ENCODE results near the gene RGS12. TPM values are rescaled to one million over a fixed set of nuclear protein-coding genes. Genes with fewer than 3 reads are reported as not detected.

The RGS12 gene
- total RNA-seq, 1 experiment from 2014 or later, result 4.7 TPM

DNA sequence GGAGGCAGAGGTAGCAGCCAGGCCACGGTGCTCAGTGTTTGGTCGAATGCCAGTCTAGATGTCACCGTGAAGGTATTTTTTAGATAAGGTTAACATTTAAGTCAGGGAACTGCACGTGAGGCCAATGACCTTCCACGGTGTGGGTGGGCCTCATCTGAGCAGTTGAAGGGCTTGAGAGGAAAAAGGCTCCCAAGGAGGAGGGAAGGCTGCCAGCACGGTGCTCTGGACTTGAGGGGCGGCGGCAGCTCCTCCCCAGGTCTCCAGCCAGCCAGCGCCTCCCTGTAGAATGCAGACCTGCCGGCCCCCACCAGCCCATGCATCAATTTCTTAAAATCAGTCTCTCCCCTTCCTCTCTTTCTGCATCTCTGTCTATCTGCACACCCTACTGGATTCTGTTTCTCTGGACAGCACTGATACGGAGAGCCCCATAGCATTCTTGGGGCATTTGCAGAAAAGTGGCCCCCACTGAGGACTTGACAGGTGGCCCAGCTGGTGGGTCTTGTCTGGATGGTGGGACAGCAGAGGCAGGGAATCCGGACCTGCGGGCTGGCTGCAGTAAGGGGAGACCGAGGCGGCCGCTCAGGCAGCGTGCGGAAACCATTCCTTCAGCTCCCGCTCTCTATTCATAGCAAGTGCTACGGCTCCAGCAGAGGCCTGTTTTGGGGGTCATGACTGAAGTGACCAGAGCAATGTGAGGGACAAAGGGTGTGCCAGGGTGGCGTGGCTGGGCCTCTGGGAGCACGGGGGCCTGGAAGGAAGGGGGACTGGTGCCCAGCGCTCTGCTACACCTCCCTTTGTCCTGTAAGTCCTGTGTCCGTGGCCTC is 7.9 kb upstream of the RGS12 start:
- Histone ChIP-seq H3K27me3 (ENCODE audit: low read length) (no peaks in the 10 kb centered on the region), H3K79me2 (ENCODE audit: low read length) (no peaks in the 10 kb centered on the region), H3K4me3 (ENCODE audit: low read length) (no peak overlapping the region), H3K36me3 (ENCODE audit: insufficient read depth, low read length) (peaks cover 3% of the 10 kb centered on the region; the same call in 1 of the 2 replicates), H3K4me1 (ENCODE audit: low read length) (peaks cover 10% of the 10 kb centered on the region), H3K9me3 (ENCODE audit: low read length) (peaks cover 2% of the 10 kb centered on the region; the same call in 1 of the 2 replicates), H3K4me2 (ENCODE audit: low read depth, low read length, poor library complexity, severe bottlenecking) (no peak overlapping the region), H4K20me1 (ENCODE audit: insufficient read depth, low read depth, low read length) (no peaks in the 10 kb centered on the region), H2AFZ (ENCODE audit: low read length) (no peak overlapping the region), H3K27ac (ENCODE audit: low read length) (no peak overlapping the region), H3K9ac (ENCODE audit: low read length) (no peak overlapping the region), H3K9me2 (replicated peaks; ENCODE audit: insufficient read depth, low read length) (no peaks in the 10 kb centered on the region)
- no peak for DNase-seq

DNA sequence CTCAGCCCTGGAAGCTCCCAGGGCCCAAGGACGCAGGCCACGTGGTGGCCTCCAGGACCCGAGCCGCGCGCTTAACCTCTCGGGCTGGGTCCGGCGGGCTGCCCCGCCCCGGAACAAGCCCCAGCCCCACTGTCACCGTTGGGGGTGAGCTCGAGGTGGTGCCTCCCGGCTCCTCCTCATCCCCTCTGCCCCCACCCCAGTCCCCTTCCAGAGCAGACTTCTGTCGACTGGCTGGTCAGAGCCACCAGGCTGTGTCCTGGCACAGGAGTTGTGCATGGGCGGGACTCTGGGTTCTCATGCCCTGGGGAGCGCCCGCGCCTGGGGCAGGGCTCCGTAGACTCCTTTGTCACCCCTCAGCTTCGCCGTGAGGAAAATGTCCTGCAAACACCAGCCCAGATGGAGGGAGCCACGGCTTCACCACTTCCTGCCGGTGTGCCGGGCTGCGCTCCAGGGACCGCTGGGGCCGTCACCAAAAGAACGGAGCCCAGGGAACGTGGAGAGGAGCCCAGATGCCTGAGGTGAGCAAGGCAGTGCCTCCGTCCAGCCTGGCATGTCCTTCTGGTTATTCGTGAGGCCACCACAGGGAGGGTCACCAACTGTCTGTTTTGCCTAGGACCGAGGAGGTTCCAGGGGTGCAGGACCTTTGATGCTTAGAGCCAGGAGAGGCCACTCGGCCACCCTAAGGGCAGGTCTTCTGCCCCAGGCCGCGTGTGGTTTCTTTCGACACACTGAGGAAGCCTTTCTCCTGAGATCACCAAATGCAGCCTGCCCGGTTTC is 7.1 kb upstream of the RGS12 start:
- Histone ChIP-seq H3K27ac (ENCODE audit: low read length) (no peak overlapping the region), H3K4me1 (ENCODE audit: low read length) (peaks cover 10% of the 10 kb centered on the region), H3K79me2 (ENCODE audit: low read length) (no peaks in the 10 kb centered on the region), H2AFZ (ENCODE audit: low read length) (no peak overlapping the region), H4K20me1 (ENCODE audit: insufficient read depth, low read depth, low read length) (no peaks in the 10 kb centered on the region), H3K27me3 (ENCODE audit: low read length) (no peaks in the 10 kb centered on the region), H3K36me3 (ENCODE audit: insufficient read depth, low read length) (no peaks in the 10 kb centered on the region; the same call in 1 of the 2 replicates), H3K4me3 (ENCODE audit: low read length) (no peak overlapping the region), H3K9me2 (replicated peaks; ENCODE audit: insufficient read depth, low read length) (no peaks in the 10 kb centered on the region), H3K9me3 (ENCODE audit: low read length) (peaks cover 2% of the 10 kb centered on the region; the same call in 1 of the 2 replicates), H3K4me2 (ENCODE audit: low read depth, low read length, poor library complexity, severe bottlenecking) (no peak overlapping the region), H3K9ac (ENCODE audit: low read length) (peak overlapping the region; percentile 32; the same call in 1 of the 2 replicates)
- no peak for DNase-seq

DNA sequence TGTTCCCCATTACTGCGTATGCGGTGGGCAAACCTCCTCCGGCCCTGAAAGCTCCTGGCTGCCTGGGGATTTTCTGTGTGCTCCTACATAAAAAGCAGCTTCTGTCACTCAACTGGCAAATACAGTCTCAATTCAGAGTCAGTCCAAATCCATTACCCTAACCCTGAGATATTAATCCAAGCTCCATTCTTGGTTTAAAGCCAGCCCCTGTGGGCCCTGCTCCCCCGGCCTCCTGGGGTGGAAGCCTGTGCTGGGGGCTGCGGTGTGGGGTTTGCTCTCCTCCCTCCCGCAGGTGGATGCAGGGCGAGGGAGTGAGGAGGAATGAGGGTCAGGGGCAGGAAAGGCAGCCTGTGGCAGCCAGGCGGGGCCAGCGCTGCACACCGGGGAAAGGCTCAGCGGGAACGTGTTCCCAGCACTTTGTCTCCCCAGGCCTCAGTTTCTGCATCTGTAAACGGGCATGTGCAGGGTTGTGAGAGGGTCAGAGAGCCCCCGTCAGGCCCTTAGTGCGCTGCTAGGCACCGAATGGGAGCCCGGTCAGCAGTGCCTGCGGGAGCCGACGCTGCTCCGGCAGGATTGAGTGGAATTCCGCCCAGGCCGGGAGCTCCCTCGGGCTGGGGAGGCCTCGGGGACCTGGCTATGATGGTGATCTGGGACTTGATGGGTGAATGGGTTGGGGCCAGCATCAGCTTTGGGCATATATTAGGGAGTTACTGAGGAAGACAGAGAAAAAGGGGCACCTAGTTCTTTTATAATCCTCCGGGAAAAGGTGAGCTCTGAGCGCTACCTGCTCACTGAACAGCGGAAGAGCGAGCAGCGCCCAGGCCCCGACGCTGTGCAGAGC is 6.3 kb upstream of the RGS12 start:
- H3K9ac ChIP-seq (ENCODE audit: low read length), result peak overlapping the region; percentile 32; the same call in 1 of the 2 replicates
- peak; percentile 67 for DNase-seq
- peaks cover 12% of the 10 kb centered on the region for H3K4me1 ChIP-seq (ENCODE audit: low read length)
- H3K4me3 ChIP-seq (ENCODE audit: low read length), result no peak overlapping the region
- H4K20me1 ChIP-seq (ENCODE audit: insufficient read depth, low read depth, low read length), result no peaks in the 10 kb centered on the region
- no peaks in the 10 kb centered on the region for H3K9me2 ChIP-seq (replicated peaks; ENCODE audit: insufficient read depth, low read length)
- H3K4me2 ChIP-seq (ENCODE audit: low read depth, low read length, poor library complexity, severe bottlenecking), result no peak overlapping the region
- no peaks in the 10 kb centered on the region for H3K79me2 ChIP-seq (ENCODE audit: low read length)
- no peaks in the 10 kb centered on the region; the same call in 1 of the 2 replicates for H3K36me3 ChIP-seq (ENCODE audit: insufficient read depth, low read length)
- no peak overlapping the region for H3K27ac ChIP-seq (ENCODE audit: low read length)
- no peaks in the 10 kb centered on the region for H3K27me3 ChIP-seq (ENCODE audit: low read length)
- no peak overlapping the region for H2AFZ ChIP-seq (ENCODE audit: low read length)
- H3K9me3 ChIP-seq (ENCODE audit: low read length), result no peaks in the 10 kb centered on the region; the same call in 1 of the 2 replicates

DNA sequence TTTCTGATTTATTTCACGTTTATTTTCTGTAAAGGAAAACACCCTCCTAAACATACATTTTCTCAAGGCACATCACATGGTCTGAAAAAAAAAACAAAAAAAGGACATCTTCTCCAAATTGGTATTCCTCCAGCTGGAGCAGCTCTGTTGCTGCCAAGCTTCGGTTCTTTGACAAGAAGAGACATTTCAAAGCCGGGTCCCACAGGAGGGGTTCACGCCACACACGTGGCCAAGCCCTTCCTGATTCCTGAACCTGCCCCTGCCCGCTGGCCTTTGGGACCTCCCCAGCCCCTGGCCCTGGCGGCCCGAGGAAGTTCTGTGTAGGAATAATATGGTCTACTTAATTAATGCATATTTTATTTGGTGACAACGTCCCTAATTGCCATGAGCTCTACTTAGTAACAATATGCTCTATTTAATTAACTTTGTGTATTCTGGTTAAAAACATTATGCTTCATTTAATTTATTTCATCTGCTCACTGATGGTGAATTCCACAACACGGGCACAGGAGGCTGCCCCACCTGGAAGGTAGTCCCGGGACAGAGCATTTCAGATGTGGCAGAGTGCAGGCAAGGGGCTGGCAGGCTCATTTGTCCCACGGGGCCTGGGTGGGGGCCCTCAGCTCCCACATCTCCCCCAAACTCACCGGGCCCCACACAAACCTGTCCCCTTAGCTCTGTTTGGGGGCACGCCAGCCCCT is 5.4 kb upstream of the RGS12 start:
- no peaks in the 10 kb centered on the region for H4K20me1 ChIP-seq (ENCODE audit: insufficient read depth, low read depth, low read length)
- no peaks in the 10 kb centered on the region for H3K9me3 ChIP-seq (ENCODE audit: low read length)
- no peak overlapping the region for H3K4me3 ChIP-seq (ENCODE audit: low read length)
- H3K4me2 ChIP-seq (ENCODE audit: low read depth, low read length, poor library complexity, severe bottlenecking), result no peak overlapping the region
- no peak for DNase-seq
- no peaks in the 10 kb centered on the region for H3K9me2 ChIP-seq (replicated peaks; ENCODE audit: insufficient read depth, low read length)
- H3K27me3 ChIP-seq (ENCODE audit: low read length), result no peaks in the 10 kb centered on the region
- H3K9ac ChIP-seq (ENCODE audit: low read length), result no peak overlapping the region
- no peak overlapping the region for H3K27ac ChIP-seq (ENCODE audit: low read length)
- H3K79me2 ChIP-seq (ENCODE audit: low read length), result no peaks in the 10 kb centered on the region
- peaks cover 20% of the 10 kb centered on the region for H3K4me1 ChIP-seq (ENCODE audit: low read length)
- no peak overlapping the region for H2AFZ ChIP-seq (ENCODE audit: low read length)
- no peaks in the 10 kb centered on the region for H3K36me3 ChIP-seq (ENCODE audit: insufficient read depth, low read length)

DNA sequence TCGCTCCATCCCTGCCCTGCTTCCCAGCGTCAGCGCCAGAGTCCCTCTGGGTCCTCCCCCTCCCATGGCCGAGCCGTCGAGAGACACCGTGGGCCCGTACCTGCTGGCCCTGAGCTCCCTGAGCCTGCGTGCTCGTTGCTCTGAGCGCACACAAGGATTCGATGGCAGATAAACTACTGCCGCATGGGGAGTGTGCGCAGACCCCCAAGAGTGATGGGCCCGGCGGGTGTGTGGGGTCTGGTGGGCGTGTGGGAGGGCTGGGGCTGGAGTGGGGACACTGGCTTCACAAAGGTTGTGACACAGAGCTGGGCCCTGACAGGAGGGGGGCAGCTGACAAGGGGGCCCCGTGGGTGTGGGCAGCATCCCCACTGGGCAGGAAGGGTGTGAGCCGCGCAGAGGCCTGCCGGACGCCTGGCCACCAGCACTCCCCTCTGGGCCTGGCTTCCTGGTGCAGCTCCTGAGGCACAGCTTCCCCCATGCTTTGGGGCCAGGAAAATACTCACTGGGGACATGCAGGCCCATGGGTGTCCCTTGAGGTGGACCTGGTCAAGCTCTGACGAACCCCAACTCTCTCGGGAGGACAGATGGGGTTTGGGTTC is 4.8 kb upstream of the RGS12 start:
- Histone ChIP-seq H3K4me2 (ENCODE audit: low read depth, low read length, poor library complexity, severe bottlenecking) (no peak overlapping the region), H3K9me3 (ENCODE audit: low read length) (no peaks in the 10 kb centered on the region), H3K9ac (ENCODE audit: low read length) (no peak overlapping the region), H4K20me1 (ENCODE audit: insufficient read depth, low read depth, low read length) (no peaks in the 10 kb centered on the region), H3K27ac (ENCODE audit: low read length) (no peak overlapping the region), H3K4me1 (ENCODE audit: low read length) (peaks cover 22% of the 10 kb centered on the region), H3K36me3 (ENCODE audit: insufficient read depth, low read length) (no peaks in the 10 kb centered on the region), H2AFZ (ENCODE audit: low read length) (no peak overlapping the region), H3K4me3 (ENCODE audit: low read length) (no peak overlapping the region), H3K79me2 (ENCODE audit: low read length) (no peaks in the 10 kb centered on the region), H3K9me2 (replicated peaks; ENCODE audit: insufficient read depth, low read length) (no peaks in the 10 kb centered on the region), H3K27me3 (ENCODE audit: low read length) (no peaks in the 10 kb centered on the region)
- no peak for DNase-seq

DNA sequence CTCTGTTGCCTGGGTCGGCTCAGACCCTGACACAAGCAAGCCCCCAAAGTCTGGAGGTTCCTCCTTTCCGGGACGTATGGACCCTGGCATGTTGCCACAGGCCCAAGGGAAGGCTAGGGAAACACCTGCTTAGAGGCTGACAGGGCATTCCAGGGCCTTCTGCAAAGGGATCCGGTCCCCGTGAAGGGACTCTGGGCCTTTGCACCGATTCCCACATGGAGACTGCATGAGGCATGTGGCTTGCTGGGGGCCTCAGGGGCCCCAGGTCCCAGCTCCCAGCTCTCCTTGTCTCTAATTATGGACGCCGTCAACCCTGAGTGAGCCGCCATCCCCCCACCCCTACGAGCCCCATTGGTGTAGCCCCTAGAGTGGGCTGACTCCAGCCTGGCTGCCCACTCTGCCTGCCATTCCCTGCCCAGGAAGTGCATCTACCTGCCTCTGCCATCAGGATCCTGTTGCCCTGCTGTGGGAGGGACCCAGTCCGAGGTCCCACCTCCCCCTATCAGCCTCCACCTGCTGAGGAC is 4.2 kb upstream of the RGS12 start:
- Histone ChIP-seq H4K20me1 (ENCODE audit: insufficient read depth, low read depth, low read length) (no peaks in the 10 kb centered on the region), H2AFZ (ENCODE audit: low read length) (no peak overlapping the region), H3K27me3 (ENCODE audit: low read length) (no peaks in the 10 kb centered on the region), H3K9me2 (replicated peaks; ENCODE audit: insufficient read depth, low read length) (no peaks in the 10 kb centered on the region), H3K9ac (ENCODE audit: low read length) (no peak overlapping the region), H3K4me3 (ENCODE audit: low read length) (no peak overlapping the region), H3K36me3 (ENCODE audit: insufficient read depth, low read length) (no peaks in the 10 kb centered on the region), H3K4me2 (ENCODE audit: low read depth, low read length, poor library complexity, severe bottlenecking) (no peak overlapping the region), H3K9me3 (ENCODE audit: low read length) (no peaks in the 10 kb centered on the region), H3K79me2 (ENCODE audit: low read length) (no peaks in the 10 kb centered on the region), H3K4me1 (ENCODE audit: low read length) (peaks cover 22% of the 10 kb centered on the region), H3K27ac (ENCODE audit: low read length) (no peak overlapping the region)
- no peak for DNase-seq

DNA sequence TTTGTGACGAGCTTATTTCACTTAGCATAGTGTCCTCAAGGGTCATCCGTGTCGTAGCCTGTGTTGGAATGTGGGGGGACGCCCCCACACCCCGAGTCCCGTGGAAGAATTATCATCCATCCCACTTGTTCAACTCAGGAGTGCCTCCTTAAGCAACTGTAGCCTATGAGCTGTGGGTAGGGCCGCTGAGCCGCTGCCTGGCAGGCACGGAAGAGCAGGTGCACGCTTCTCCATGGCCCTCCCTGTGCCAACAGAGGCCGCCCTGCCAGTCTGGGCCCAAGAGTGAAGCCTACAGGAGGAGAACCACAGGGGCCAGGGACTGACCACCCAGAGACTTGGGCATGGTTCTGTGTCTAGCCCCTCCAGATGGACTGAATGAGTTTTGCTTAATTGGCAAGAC is 2.3 kb upstream of the RGS12 start:
- Histone ChIP-seq H3K4me1 (ENCODE audit: low read length) (peaks cover 22% of the 10 kb centered on the region), H3K27ac (ENCODE audit: low read length) (no peak overlapping the region), H3K27me3 (ENCODE audit: low read length) (no peaks in the 10 kb centered on the region), H3K9me3 (ENCODE audit: low read length) (no peaks in the 10 kb centered on the region), H3K9ac (ENCODE audit: low read length) (no peak overlapping the region), H4K20me1 (ENCODE audit: insufficient read depth, low read depth, low read length) (no peaks in the 10 kb centered on the region), H3K36me3 (ENCODE audit: insufficient read depth, low read length) (no peaks in the 10 kb centered on the region), H3K9me2 (replicated peaks; ENCODE audit: insufficient read depth, low read length) (no peaks in the 10 kb centered on the region), H3K4me3 (ENCODE audit: low read length) (no peak overlapping the region), H2AFZ (ENCODE audit: low read length) (no peak overlapping the region), H3K4me2 (ENCODE audit: low read depth, low read length, poor library complexity, severe bottlenecking) (no peak overlapping the region), H3K79me2 (ENCODE audit: low read length) (no peaks in the 10 kb centered on the region)
- DNase-seq, result no peak

Data from Karpas-422 (cell line).